ENCODE results near the gene GOLGB1.

Gene GOLGB1

DNA sequence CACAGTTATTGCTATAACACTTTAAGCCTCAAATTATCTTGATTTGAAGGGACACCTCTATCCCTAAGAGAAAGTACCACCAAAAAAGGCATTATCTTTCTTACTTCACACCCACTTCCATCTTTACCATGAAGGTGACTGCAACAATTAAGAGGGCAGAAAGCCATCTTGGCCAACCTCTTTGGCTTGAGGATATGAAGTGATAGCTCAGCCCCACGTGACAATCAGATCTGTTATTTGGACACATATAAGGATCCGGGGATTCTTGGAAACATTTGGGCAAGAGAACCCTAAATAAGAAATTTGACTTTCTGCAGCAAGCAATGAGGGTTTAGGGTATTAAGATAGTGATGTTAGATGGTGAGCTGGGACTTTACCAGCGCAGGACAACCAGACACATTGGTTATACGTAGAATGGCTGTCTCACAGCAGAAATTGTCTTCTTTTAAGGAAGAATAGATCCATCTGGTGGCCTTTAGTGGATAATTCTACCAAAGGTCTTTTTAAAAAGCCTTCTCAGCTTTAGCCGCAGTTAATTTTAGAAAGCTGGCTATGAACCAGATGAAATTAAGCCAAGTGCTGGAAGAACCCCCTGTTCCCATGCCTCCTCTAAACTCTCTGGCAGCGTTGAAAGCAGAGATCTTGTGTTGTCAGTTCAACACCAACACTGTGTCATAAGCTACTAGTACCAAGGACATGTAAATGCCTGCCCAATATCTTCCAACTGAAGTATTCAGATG, 101.2 kb downstream of the GOLGB1 start:
- TF ChIP-seq POU2F2 (IDR thresholded peaks at IDR 0.05; ENCODE audit: low read depth, low read length) (no peak), PAX5 (IDR thresholded peaks at IDR 0.05; ENCODE audit: insufficient read depth, low read length, severe bottlenecking) (no peak), POLR2AphosphoS5 (IDR thresholded peaks at IDR 0.05; ENCODE audit: low read depth, low read length) (no peak), SPI1 (IDR thresholded peaks at IDR 0.05; ENCODE audit: low read depth, low read length) (no peak), POLR2A (IDR thresholded peaks at IDR 0.05; ENCODE audit: low read depth, low read length) (no peak), TAF1 (IDR thresholded peaks at IDR 0.05; ENCODE audit: low read depth, low read length) (no peak)
- DNase-seq (ENCODE audit: insufficient read length, low spot score) (no peak), FAIRE-seq (no peak)

DNA sequence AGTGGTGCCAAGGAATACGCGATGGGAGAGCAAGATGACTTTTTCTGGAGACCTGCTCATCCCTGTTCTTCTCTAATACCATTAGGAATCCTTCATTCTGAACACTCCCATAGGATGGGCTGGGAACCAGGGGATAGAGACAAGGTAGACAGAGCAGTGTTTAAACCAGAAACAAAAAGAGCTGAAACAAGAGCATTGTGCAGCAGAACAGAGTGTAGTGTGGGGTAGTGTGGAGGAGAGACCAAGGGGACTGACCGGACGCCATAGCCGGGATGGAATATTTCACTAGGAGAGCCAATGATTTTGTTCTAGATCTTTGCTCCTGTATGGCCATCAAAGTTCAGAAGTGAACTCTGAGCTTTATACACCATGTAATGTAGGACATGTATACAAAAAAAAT, 104.5 kb downstream of the GOLGB1 start:
- no peak for TF ChIP-seq SPI1 (IDR thresholded peaks at IDR 0.05; ENCODE audit: low read depth, low read length)
- FAIRE-seq (peak; percentile 59), DNase-seq (ENCODE audit: insufficient read length, low spot score) (no peak)

DNA sequence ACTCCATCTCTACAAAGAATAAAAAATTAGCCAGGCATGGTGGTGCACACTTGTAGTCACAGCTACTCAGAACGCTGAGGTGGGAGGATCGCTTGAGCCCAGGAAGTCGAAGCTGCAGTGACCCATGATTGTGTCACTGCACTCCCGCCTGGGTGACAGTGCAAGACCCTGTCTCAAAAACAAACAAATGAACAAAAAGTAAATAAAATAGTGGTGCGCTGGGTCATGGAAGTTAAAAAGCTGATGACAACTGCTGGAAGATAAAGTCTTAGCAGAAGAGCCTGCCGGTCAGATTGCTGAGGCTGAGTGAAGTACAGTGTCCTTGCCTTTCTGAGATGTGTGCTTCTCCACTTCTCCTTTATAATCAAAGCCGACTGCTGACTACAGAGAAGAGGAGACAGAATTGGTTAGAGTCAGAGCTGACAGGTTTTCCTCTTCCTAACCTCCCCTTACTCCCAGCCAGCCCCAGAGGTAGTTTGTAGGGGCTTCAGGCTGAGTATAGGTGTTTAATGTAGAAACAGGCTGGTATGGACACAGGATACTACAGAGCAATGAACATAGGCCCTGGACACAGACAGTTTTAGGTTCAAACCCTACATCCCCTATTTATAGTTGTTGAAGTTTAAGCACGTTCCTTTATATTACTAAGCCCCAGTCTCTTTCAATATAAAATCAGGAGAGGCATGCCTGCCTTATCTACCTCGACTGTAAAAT, 106.8 kb downstream of the GOLGB1 start:
- no peak for TF ChIP-seq POLR2AphosphoS5 (IDR thresholded peaks at IDR 0.05; ENCODE audit: low read depth, low read length)
- no peak for DNase-seq (ENCODE audit: insufficient read length, low spot score)
- FAIRE-seq = no peak

DNA sequence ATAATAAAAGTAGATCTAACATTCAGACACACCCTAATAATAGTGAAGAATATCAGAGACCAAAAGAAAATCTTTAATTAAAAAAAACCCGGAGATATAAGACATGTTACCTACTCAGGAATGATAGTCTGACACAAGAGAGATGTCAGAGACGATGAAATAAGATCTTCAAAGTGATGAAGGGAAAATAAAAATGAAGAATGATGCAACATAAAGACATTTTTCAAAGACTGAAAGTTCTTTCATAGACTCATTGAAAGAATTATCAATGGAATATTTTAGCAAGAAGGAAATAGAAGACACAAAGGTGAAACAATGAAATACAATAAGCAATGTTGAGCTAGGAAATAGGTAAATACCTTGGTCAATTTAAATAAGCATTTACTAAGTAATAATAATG, 108.4 kb downstream of the GOLGB1 start:
- DNase-seq (ENCODE audit: insufficient read length, low spot score) (no peak), FAIRE-seq (no peak)

DNA sequence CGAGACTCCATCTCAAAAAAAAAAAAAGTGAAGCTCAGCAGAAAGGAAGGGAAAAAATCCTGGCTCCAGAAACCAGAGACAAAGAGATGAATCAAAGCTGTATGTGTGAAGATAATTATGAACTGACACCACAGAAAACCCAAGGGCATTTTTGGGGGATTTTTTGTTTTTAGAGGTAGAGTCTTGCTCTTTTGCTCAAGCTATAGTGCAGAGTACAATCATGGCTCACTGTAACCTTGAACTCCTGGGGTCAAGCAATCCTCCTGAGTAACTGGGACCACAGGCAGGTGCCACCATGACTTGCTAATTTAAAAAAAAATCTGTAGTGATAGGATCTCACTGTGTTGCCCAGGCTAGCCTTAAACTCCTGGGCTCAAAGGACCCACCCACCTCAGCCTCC, 111.6 kb downstream of the GOLGB1 start:
- DNase-seq (ENCODE audit: insufficient read length, low spot score) = no peak
- no peak for FAIRE-seq
- TF ChIP-seq SPI1 (IDR thresholded peaks at IDR 0.05; ENCODE audit: low read depth, low read length) (no peak), POLR2A (IDR thresholded peaks at IDR 0.05; ENCODE audit: low read depth, low read length) (no peak), PAX5 (IDR thresholded peaks at IDR 0.05; ENCODE audit: insufficient read depth, low read length, severe bottlenecking) (no peak), POLR2AphosphoS5 (IDR thresholded peaks at IDR 0.05; ENCODE audit: low read depth, low read length) (no peak), POU2F2 (IDR thresholded peaks at IDR 0.05; ENCODE audit: low read depth, low read length) (no peak), TAF1 (IDR thresholded peaks at IDR 0.05; ENCODE audit: low read depth, low read length) (no peak)

More for the DNA sequence above, 108.4 kb downstream of the GOLGB1 start:
- TF ChIP-seq TAF1 (IDR thresholded peaks at IDR 0.05; ENCODE audit: low read depth, low read length) (no peak), PAX5 (IDR thresholded peaks at IDR 0.05; ENCODE audit: insufficient read depth, low read length, severe bottlenecking) (no peak), POU2F2 (IDR thresholded peaks at IDR 0.05; ENCODE audit: low read depth, low read length) (no peak), SPI1 (IDR thresholded peaks at IDR 0.05; ENCODE audit: low read depth, low read length) (no peak), POLR2AphosphoS5 (IDR thresholded peaks at IDR 0.05; ENCODE audit: low read depth, low read length) (no peak), POLR2A (IDR thresholded peaks at IDR 0.05; ENCODE audit: low read depth, low read length) (no peak)

DNA sequence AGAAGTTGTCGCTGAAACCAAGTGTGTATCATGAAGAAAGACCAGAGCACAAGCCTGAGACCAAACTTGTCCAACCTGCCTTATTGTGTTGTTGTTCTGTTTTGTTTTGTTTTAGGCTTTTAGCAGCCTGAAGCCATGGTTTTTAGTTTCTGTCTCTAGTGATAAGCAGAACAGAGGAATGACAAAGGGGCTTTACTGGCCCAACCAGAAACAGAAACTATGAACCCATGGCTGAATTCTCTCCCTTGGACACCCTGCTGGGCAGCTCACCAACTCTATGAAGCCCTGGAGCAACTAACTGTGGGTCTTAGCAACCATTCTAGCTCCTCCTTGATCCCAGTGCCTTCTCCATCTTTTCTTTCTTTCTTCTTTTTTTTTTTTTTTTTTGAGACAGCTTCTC, 119.2 kb downstream of the GOLGB1 start:
- no peak for FAIRE-seq
- DNase-seq (ENCODE audit: insufficient read length, low spot score) = no peak
- TF ChIP-seq POU2F2 (IDR thresholded peaks at IDR 0.05; ENCODE audit: low read depth, low read length) (no peak), POLR2AphosphoS5 (IDR thresholded peaks at IDR 0.05; ENCODE audit: low read depth, low read length) (no peak), PAX5 (IDR thresholded peaks at IDR 0.05; ENCODE audit: insufficient read depth, low read length, severe bottlenecking) (no peak), SPI1 (IDR thresholded peaks at IDR 0.05; ENCODE audit: low read depth, low read length) (no peak), TAF1 (IDR thresholded peaks at IDR 0.05; ENCODE audit: low read depth, low read length) (no peak), POLR2A (IDR thresholded peaks at IDR 0.05; ENCODE audit: low read depth, low read length) (no peak)

DNA sequence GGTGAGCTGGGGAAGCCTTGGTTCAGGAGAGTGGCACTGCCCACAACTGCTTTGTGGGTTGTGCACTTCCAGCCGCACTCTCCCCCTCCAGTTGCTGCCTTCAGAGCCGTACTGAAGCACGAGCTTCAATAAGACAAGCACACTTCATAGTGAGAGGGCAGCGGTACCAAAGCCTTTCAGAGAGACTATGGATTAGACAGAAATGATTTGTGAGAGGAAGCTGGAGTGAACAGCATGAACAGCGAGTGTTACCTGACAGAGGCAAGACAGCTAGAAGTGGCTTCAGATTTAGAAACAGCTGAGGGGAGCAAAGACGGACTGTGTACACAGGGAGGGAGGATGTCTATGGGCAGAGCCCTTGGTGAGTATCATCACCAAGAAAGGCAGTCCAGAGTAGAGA, 119.9 kb downstream of the GOLGB1 start:
- TF ChIP-seq POU2F2 (IDR thresholded peaks at IDR 0.05; ENCODE audit: low read depth, low read length) = no peak

DNA sequence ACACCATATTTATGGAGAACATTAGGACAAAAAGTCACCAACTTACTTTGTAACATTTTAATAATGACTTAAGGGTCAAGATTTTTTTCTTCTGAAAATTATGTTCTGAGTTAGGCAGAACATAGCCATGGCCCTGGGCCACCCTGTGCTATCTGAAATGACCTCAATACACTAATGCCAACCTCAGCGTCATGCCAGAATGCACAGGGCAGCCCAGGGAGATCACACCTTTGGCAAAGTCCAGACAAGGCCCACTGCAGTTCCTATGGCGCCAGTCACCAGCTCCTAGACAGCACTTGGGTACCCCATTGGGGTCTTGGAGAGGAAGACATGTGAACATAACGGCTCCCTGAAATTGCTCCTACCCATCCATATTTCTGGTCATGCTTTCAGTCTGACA, 121.9 kb downstream of the GOLGB1 start:
- FAIRE-seq (no peak), DNase-seq (ENCODE audit: insufficient read length, low spot score) (no peak)
- TF ChIP-seq POLR2A (IDR thresholded peaks at IDR 0.05; ENCODE audit: low read depth, low read length) (no peak), POLR2AphosphoS5 (IDR thresholded peaks at IDR 0.05; ENCODE audit: low read depth, low read length) (no peak), POU2F2 (IDR thresholded peaks at IDR 0.05; ENCODE audit: low read depth, low read length) (no peak), SPI1 (IDR thresholded peaks at IDR 0.05; ENCODE audit: low read depth, low read length) (no peak), TAF1 (IDR thresholded peaks at IDR 0.05; ENCODE audit: low read depth, low read length) (no peak), PAX5 (IDR thresholded peaks at IDR 0.05; ENCODE audit: insufficient read depth, low read length, severe bottlenecking) (no peak)

More for the DNA sequence above, 119.9 kb downstream of the GOLGB1 start:
- DNase-seq (ENCODE audit: insufficient read length, low spot score) (no peak), FAIRE-seq (no peak)

DNA sequence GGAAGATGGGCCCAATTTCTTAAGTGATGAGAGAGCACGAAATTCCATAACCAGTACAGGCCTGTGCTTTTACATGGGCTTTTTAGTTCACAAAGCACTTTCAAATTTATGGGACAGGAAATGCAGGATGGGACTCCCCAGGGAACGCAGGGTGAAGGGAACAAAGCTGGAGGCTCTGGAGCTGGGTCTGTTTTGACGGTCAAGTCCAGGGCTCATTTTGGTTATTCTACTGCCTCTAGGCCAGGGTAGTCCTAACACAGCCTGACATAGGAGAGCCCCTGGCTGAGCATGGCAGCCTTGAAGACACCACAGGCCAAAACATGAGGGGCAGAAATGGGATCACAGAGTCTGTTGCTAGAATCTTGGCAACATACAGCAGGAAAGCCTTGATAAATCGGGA, 122.3 kb downstream of the GOLGB1 start:
- FAIRE-seq = no peak
- TF ChIP-seq POLR2A (IDR thresholded peaks at IDR 0.05; ENCODE audit: low read depth, low read length) = no peak
- no peak for TF ChIP-seq POLR2AphosphoS5 (IDR thresholded peaks at IDR 0.05; ENCODE audit: low read depth, low read length)
- TF ChIP-seq SPI1 (IDR thresholded peaks at IDR 0.05; ENCODE audit: low read depth, low read length) = no peak
- no peak for TF ChIP-seq TAF1 (IDR thresholded peaks at IDR 0.05; ENCODE audit: low read depth, low read length)
- no peak for TF ChIP-seq POU2F2 (IDR thresholded peaks at IDR 0.05; ENCODE audit: low read depth, low read length)
- no peak for TF ChIP-seq PAX5 (IDR thresholded peaks at IDR 0.05; ENCODE audit: insufficient read depth, low read length, severe bottlenecking)

DNA sequence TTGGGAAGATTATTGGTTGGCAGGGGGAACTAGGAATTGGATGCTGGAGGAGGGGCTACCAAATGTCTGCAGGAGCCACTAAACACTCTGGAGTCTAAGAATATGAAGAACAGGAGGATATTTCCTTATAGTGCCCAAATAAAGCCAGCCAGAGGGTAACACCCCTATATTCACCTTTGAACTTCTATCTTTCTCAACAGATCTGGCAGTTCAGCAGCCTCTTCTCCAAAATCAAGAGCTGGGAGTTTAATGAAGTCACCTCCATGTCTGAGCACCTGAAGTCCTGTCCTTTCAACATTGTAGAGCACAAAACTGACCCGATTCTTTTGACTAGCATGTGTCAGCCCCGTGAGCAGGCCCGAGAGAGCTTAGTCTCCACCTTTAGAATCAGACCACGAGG, 123.0 kb downstream of the GOLGB1 start:
- FAIRE-seq = no peak
- no peak for TF ChIP-seq PAX5 (IDR thresholded peaks at IDR 0.05; ENCODE audit: insufficient read depth, low read length, severe bottlenecking)
- TF ChIP-seq TAF1 (IDR thresholded peaks at IDR 0.05; ENCODE audit: low read depth, low read length) = no peak
- no peak for TF ChIP-seq POU2F2 (IDR thresholded peaks at IDR 0.05; ENCODE audit: low read depth, low read length)
- TF ChIP-seq POLR2A (IDR thresholded peaks at IDR 0.05; ENCODE audit: low read depth, low read length) = no peak
- no peak for DNase-seq (ENCODE audit: insufficient read length, low spot score)

More for the DNA sequence above, 122.3 kb downstream of the GOLGB1 start:
- no peak for DNase-seq (ENCODE audit: insufficient read length, low spot score)
